Ramos (cell line): ENCODE measurements around the gene FOXM1.
"Not testable (repeated sequence)": the region's sequence is repeated elsewhere in the genome, so short reads cannot be mapped to it uniquely, and the experiment has no call there.

Source experiments
- in situ Hi-C: fragments of 300-500 bp; cut with MboI; formaldehyde crosslinking; loops from one replicate; pipeline ENCODE4 v1.14.3; 2022; ENCODE audit warnings: low sequenced_read_pairs; ENCODE audit not compliant: unreplicated experiment

The FOXM1 gene

GRCh38 chr12:2886768-2887450 lies 9.9 kb upstream of the FOXM1 start:
- in situ Hi-C loops: no loop called here

DNA sequence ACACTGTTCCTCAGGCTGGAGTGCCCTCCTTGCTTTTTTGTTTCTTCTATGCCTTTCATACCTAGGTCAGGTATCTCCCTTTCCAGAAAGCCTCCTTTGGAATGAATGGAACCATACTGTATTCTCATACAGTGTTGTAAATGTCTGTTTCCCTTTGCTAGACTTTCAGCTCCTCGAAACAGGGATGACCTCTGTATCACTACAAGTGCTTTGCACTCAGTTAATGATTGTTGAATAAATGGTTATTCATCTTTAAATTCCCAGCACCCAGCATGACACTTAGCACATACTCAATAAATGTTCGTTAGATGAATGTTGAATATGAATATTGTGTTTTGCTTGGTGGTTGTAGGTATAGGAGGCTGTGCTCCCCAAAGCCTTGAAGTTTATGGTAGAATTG lies 7.8 kb upstream of the FOXM1 start:
- in situ Hi-C loops: no loop called here

DNA sequence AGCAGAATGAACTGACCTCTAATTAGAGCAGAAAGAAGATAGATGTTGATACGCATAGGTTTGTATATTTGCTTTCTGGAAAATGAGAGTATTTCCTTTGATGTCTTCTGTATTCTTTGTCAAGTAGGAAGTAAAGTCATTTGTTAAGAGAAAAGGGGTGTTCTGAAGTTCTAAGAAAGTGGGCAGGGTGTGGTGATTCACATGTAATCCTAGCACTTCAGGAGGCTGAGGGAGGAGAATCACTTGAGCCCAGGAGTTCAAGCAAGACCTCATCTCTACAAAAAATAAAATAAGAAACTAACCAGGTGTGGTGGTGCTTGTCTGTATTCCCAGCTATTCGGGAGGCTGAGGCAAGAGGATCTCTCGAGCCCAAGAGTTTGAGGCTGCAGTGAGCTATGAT lies 2.9 kb upstream of the FOXM1 start:
- in situ Hi-C loops: no loop called here

DNA sequence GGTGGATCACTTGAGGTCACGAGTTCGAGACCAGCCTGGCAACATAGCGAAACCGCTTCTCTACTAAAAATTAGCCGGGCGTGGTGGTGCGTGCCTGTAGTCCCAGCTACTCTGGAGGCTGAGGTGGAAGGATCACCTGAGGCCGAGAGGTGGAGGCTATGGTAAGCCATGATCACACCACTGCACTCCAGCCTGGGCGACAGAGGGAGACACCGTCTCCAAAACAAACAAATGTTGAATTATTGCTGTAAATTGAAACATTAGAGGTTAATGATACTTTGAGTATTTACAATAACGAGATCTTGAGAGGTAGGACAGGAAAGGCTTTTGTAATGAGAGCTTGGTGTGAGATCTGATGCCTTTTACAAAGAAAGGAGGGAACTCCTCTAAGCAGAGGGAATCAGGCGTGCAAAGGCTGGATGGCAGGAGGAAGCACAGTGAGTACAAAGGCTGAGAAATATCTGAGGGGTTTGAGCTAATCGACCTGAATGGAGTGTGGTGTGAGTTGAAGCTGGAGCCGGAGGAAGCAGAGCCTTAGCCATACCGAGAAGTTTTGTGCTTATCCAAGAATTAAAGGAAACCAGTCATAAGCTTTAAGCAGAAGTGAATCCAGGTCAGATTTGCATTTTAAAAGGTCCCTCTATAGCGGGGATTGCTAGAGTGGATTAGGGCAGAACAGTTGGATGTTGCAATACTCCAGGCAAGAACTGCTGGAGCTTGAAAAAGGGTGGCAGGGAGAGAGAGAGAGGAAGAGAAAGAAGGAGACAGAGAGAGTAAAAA lies 1.2 kb upstream of the FOXM1 start:
- in situ Hi-C loops: no loop called here

DNA sequence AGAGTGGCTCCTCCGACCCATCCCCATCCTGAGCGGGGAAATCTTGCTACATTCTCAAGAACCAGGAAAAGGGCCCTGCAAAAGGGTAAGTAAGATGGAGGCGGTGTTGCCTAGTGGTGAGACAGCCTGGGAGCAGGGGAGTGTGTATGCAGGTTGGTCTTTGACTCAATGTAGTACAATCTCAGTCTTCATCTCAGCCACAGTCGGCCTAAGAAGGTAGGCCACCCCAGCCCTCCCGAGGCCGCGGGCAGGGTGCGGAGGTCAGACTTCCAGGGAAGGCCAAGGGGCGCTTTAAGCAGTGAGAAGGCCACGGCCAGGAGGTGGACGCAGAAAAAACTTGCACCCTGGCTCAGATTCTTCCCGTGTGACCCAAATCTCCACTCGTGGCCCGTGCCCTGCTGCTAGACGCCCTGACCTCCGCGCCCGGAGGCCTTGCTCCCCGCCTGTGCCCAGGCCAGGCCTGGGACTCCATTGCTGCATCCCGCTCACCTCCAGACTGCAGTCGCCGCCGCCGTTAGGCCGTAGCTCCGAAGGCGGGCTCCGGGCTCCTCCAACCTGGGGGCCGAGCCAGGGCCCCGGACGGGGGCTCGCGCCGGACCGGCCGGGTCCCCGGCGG lies 435 bp downstream of the FOXM1 start:
- in situ Hi-C loops: no loop called here

DNA sequence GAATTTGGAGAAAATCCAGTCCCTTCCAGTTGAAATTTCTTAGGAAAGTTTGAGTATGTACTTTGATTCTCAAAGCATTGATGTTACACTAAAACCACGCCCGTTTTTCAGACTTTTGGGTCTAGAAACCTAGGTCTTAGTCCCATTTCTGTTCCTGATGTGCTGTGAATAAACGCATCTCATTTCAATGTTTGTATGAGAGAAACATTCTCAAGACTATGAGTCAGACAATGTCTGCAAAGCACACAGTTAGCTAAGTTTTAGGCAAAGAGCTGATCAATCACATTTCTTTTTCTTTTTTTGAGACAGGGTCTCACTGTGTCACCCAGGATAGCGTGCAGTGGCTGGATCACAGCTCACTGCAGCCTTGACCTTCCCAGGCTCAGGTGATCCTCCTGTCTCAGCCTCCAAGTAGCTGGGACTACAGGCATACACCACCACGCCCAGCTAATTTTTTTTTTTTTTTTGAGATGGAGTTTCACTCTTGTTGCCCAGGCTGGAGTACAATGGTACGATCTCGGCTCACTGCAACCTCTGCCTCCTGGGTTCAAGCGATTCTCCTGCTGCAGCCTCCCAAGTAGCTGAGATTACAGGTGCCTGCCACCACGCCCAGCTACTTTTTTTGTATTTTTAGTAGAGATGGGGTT lies 7.9 kb downstream of the FOXM1 start:
- in situ Hi-C loops: not testable (repeated sequence)

GRCh38 chr12:2864198-2864597 lies 12.8 kb downstream of the FOXM1 start:
- in situ Hi-C loops: no loop called here

- in situ Hi-C loops: not testable (repeated sequence)
Observed at GRCh38 chr12:2863402-2863801, 13.6 kb downstream of the FOXM1 start.

GRCh38 chr12:2862876-2863275 lies 14.1 kb downstream of the FOXM1 start:
- in situ Hi-C loops: no loop called here

GRCh38 chr12:2860170-2860569 lies 16.8 kb downstream of the FOXM1 start:
- in situ Hi-C loops: no loop called here

- in situ Hi-C loops: no loop called here
Observed at GRCh38 chr12:2858944-2859421, 18.0 kb downstream of the FOXM1 start.

GRCh38 chr12:2858334-2858733 lies 18.6 kb downstream of the FOXM1 start:
- in situ Hi-C loops: no loop called here

DNA sequence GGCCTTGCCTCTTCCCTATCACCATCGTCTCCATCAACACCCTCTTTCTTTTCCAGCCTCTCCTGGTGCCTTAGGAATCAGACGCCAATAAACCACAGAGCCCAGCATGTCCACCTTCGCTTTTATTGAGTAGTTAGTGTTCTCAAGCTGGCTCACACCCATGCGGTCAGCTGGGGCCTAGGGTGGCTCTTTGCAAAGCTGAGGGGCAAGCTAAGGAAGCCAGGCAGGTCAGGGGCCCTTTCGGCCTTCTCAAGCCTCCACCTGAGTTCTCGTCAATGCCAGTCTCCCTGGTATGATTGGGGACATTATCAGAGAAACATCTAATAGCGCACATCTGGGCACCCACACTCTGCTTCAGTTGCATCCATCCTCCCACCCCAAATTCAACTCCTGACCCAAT lies 19.4 kb downstream of the FOXM1 start:
- in situ Hi-C loops: no loop called here

GRCh38 chr12:2857021-2857431 lies 19.9 kb downstream of the FOXM1 start, which contains the start of gene TEX52:
TSS of gene TEX52 (minus strand) at chr12:2857039. CDS start at chr12:2857026, 13 bp downstream.
- in situ Hi-C loops: no loop called here

- in situ Hi-C loops: no loop called here
Observed at GRCh38 chr12:2856051-2856450, 20.9 kb downstream of the FOXM1 start.

DNA sequence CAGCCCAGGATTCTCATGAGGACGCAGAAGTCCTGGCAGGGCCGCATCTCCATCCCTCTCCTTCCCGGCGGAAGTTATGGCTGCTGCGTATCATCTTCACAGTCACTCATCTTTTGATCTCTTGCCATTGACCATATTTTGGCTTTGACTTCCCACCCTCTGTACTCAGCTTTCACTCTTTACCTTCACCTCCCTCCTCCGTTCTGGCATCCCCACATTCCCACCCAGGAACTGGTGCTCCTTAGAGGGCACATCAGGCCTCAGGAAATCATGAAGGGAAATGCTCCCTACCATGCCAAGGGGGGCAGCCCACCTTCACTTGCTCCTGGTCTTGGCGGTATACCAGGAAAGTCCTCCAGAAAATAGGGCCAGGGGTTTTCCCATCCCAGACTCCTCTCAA lies 21.4 kb downstream of the FOXM1 start:
- in situ Hi-C loops: no loop called here

DNA sequence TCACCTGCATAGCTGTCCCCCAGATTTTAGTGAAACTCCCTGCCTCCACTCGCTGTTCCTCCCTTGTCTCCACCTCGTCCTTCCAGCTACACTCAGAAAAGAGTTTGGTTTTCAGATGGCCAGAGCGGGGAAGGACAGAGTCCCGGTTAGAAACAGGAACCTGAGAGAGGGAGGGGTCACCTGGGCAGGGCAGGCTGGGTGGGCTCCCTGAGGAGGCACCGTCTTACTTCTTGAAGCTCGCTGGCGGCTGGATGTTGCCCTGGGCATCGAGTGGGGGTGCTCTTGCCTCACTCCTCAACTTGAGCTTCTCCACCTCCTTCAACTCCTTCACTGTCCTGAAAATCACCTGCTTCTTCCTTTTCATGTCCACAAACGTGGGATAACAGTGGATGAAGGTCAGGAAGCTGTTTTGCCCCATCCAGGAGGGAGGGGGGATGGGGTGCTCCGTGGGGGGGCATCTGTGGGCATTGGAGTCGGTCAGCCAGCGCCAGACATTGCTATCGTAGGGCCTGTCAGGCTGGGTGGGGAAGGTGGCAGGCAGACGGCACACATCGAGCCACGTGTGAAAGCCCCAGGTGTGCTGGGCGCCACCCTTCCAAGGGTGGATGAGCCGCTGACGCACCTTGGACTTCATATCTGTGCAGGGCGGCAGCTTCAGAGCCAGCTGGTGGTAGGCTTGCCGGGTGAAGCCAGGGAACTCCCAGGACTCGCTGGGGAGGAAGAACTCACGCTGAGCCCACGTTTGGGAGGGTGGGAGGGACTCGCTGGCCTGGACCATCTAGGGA lies 22.1 kb downstream of the FOXM1 start:
- in situ Hi-C loops: no loop called here

DNA sequence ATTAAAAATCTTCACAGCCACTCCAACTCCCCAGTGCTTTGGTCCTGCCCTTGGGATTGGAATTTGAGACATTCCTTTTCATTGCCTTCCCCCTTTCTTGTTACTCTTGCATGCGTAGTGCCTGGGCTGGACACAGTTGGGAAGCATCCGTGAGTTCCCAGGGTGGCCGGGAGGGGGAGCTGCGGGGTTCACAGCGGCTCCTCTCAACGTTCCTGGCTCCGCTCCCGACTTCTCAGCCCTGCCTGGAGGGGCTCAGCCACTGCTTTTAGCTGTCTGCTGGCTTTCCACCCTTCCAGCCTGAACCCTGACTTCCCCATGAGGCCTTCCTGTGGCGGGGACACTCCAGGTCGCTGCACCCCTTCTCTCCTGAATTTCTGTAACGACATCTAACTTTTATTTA lies 23.3 kb downstream of the FOXM1 start:
- in situ Hi-C loops: no loop called here

- in situ Hi-C loops: no loop called here
Observed at GRCh38 chr12:2851931-2852330, 25.0 kb downstream of the FOXM1 start.

DNA sequence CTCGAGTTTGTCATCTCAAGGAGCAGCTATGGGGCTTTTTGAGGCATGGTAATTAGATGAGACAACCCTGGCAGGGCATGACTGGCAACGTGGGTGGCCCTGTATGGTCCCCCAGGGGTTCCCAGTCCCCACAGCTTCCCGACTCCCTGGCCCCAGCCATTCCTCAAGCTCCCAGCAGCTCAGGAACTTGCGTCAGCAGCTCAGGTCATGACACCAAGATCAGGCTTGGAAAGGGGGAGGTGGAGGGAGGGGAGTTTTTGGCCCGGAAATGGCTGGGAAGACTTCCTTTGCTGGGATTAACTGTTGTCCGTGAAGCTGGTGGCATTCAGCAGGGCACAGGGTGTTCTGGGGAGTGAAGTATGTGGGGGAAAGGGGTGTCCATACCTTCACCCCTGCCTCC lies 31.7 kb downstream of the FOXM1 start:
- in situ Hi-C loops: loop anchor here (10.0 kb wide), 1 partner anchor 100 kb away; no protein-coding TSS in a partner anchor
